Transverse colon (tissue), 3 donors: ENCODE results near the gene DPP10.

Source experiments
- EP300 ChIP-seq: sonication (generic); formaldehyde crosslinking; IDR thresholded peaks from one replicate; pipeline ENCODE4 v1.6.1; 2017; ENCODE audit warnings: antibody characterized with exemption, low read depth
- POLR2AphosphoS5 ChIP-seq, 3 donors: sonication (generic); formaldehyde crosslinking; IDR thresholded peaks; one replicate each; pipeline ENCODE4 v1.6.1; 2016; ENCODE audit warnings: antibody characterized with exemption in 3 of 3

- TF ChIP-seq EP300: no peak
- no peak for TF ChIP-seq POLR2AphosphoS5 (IDR thresholded peaks at IDR 0.05)
Measured at GRCh38 chr2:114406347-114406746, 36.1 kb upstream of the DPP10 start.
